Mononuclear cell (primary cell): ENCODE results near the gene GK. TPM values are rescaled to one million over a fixed set of nuclear protein-coding genes. Genes with fewer than 3 reads are reported as not detected.

Source experiments
- total RNA-seq: library from RNA; depleted of rRNA; stranded (reverse); fragments of >200 nt; gene quantifications from one replicate; pipeline ENCODE4 v1.2.3, GENCODE V29; 2012

Gene GK
- total RNA-seq, 1 donor = 4.8 TPM

Other genes starting within 250 kb of the GK start
- 16.9 TPM for gene TASL, start 75.7 kb upstream of the GK start, total RNA-seq
- gene TAB3, start 235.8 kb downstream of the GK start, total RNA-seq = 27.1 TPM